Activated CD4-positive, alpha-beta T cell treated with anti-CD3 and anti-CD28 coated beads for 1 hour (primary cell): ENCODE measurements around the gene GRM7.

Experiments
- DNase-seq: peaks from one replicate; pipeline ENCODE4 v3.0.0-alpha.2; 2020

Gene GRM7

GRCh38 chr3:7322957-7323669 is 462.2 kb downstream of the GRM7 start:
- no peak for DNase-seq

GRCh38 chr3:7328339-7328738 is 467.4 kb downstream of the GRM7 start:
- DNase-seq, result no peak

- DNase-seq, result no peak
Observed at GRCh38 chr3:7332696-7333095, 471.8 kb downstream of the GRM7 start.

DNA sequence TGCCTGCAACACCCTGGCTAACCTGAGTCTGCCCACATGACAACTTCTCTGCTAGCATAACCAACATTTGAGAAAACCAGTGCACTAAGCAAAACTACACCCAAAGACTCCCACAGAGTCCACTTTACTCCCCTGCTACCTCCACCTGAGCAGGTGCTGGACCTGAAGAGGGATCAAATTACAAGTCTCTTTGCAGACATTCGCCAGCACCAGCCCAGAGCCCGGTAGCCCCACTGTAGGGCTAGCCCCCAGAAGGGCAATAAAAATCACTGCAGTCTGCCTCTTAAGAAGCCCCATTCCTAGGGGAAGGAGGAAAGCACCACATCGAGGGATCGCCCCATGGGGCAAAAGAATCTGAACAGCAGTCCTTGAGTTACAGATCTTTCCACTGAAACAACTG is 472.2 kb downstream of the GRM7 start:
- DNase-seq, result no peak

DNA sequence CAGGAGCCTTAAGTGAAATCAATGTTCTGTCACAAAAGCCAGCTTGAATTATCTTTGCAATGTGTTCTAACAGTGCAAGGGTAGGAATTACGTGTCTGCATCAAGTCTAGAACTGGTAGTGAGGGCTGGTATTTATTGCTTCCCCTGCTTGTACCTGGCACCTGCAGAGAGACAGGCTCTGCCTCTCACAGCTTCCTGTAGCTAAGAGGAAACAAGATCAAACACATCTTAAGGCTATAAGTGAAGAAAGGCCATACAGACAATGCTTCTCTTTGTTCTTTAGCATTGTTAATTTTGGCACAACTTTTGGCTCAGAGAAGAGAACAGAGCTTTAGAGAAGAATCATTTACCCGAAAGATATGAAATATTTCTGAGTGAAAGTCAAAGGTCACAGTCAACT is 479.9 kb downstream of the GRM7 start:
- DNase-seq, result no peak

- DNase-seq, result no peak
Observed at GRCh38 chr3:7346364-7346763, 485.4 kb downstream of the GRM7 start.

GRCh38 chr3:7357101-7357500 is 496.2 kb downstream of the GRM7 start:
- DNase-seq, result no peak

GRCh38 chr3:7367968-7368367 is 507.1 kb downstream of the GRM7 start:
- no peak for DNase-seq

- DNase-seq, result no peak
Observed at GRCh38 chr3:7368597-7368996, 507.7 kb downstream of the GRM7 start.

GRCh38 chr3:7371693-7372572 is 511.0 kb downstream of the GRM7 start:
- no peak for DNase-seq

DNA sequence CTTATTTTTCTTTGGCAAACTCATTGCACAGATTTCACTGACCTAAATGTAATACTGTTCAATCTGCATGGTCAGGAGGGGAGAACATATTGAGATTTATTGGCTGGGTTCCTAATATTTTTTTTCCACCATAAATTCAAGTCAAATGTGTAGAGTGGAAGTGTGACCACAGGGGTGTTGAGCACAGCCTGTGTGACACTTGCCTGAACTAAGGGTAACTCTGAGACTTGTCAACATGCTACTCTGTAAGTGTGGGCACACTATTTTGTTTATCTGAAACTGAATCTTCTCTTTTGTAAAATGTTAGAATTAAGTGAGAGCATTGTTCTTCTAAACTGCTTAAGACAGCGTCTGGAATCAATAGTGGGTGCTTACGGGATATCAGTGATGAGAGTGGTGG is 516.2 kb downstream of the GRM7 start:
- no peak for DNase-seq

GRCh38 chr3:7381741-7382140 is 520.8 kb downstream of the GRM7 start:
- no peak for DNase-seq

DNA sequence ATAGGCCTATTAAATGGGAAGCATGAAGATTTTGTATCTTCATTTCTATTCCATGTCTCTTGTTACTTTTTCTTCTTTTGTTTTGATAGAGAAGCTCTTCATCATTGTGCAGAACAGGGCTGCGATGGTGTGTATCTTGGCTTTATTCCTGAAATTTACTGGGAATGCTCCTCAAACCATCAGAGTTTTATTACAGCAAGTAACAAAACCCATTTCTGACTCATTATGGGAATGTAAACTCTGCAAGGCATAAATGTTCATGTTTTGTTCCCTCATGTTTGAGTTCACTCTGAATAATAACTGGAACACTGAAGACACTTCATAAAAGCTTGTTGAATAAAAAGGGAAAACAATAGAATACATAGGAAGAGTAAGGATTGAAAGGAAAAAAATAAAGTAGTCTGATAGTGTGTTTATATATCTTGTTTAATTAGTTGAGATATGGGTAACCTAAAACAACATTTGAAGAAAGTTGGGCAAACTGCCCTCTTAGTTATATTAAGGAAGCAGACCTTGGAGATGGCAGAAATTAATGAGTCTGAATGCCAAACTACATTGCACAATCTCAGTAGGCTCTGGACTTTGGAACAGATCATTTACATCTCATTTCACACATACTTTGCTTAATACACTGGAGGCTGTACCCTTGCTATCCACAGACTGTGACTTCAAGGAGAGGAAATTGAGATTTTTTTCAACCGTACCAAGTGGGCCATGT is 521.5 kb downstream of the GRM7 start:
- no peak for DNase-seq

DNA sequence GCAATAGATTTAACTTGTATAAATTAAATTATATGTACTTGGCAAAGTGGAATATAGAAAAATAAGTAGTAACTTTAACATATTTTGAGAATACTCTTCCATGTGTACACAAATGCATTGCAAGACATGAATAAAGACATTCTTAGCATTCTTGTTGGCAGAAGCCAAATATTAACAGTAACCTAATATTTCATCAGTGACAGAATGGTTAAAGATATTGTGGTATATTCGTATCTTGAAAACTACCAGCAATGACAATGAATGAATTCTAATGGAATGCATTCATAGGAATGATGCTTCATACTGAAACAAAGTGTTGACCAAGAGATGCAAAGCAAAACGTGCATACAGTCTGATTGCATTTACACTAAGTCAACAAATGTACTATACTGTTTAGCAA is 524.7 kb downstream of the GRM7 start:
- DNase-seq, result no peak

GRCh38 chr3:7388026-7388425 is 527.1 kb downstream of the GRM7 start:
- no peak for DNase-seq

GRCh38 chr3:7392206-7392605 is 531.3 kb downstream of the GRM7 start:
- DNase-seq, result no peak

DNA sequence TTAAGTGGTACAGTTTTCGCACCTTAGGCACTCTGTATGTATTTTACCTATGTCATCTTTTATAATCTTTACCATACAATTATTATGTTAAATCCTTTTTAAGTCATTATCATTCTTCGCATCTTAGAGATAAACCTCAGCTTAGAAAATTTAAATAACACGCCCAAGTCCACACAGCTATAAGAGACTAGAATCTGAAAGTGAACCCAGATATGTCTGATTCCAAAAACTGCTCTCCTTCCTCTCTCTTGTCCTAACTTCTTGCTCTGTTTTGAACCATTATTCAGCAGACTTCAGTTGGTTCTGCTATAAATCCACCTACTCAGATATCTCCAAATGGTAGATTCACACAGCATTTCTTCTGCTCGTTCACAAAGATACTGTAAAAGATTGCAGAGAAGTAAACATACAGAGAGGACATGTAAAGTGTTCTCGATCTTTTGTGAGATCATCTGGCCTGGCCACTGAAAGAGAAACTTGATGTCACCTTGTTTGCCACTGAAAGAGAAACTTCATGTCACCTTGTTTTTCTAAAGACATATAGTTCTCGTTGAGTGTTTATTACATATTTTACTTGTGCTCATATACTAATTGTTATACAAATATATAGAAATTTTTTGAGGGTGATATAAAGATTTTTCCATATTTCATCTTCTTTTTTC is 533.2 kb downstream of the GRM7 start:
- no peak for DNase-seq

GRCh38 chr3:7396534-7396933 is 535.6 kb downstream of the GRM7 start:
- DNase-seq, result no peak

- no peak for DNase-seq
Observed at GRCh38 chr3:7397097-7397496, 536.2 kb downstream of the GRM7 start.

GRCh38 chr3:7400360-7400759 is 539.4 kb downstream of the GRM7 start:
- DNase-seq, result no peak

- no peak for DNase-seq
Observed at GRCh38 chr3:7401418-7401817, 540.5 kb downstream of the GRM7 start.

- DNase-seq, result no peak
Observed at GRCh38 chr3:7407107-7407506, 546.2 kb downstream of the GRM7 start.

DNA sequence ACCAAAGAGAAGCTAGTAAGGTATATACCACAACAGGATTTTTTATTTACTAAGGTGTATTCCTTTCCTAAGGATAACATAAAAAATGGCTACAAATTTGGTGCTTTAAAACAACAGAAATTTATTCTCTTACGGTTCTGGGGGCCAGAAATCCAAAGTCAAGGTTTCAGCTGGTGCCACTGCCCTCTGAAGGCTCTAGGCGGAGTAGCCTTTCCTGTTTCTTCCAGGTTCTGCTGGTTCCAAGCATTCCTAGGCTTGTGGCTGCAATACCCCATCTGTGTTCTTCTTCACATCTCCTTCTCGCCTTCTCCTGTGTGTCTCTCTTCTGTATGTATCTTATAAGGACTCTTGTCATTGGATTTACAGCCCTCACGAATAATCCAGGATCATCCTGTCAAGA is 549.9 kb downstream of the GRM7 start:
- DNase-seq, result no peak
